ENCODE data around the gene DHPS.
"Not testable (repeated sequence)": the region's sequence is repeated elsewhere in the genome, so short reads cannot be mapped to it uniquely, and the experiment has no call there.

DHPS gene

GRCh38 chr19:12681074-12681987 lies at the start of gene DHPS:
Gene DHPS, minus strand, starts transcription at chr19:12681880. Its CDS starts 114 bp downstream, at chr19:12681766.
- peak; percentile 99 for DNase-seq

GRCh38 chr19:12731337-12731736 lies 49.7 kb upstream of the DHPS start:
- no peak for DNase-seq

- DNase-seq: no peak
Measured at GRCh38 chr19:12730064-12730463, 48.4 kb upstream of the DHPS start.

GRCh38 chr19:12727745-12728433 lies 46.2 kb upstream of the DHPS start:
- no peak for DNase-seq

- DNase-seq: no peak
Measured at GRCh38 chr19:12726988-12727316, 45.3 kb upstream of the DHPS start.

GRCh38 chr19:12725612-12726011 lies 43.9 kb upstream of the DHPS start:
- not testable (repeated sequence) for DNase-seq

- peak; percentile 83 to 87 for DNase-seq
Measured at GRCh38 chr19:12723641-12724426, 42.2 kb upstream of the DHPS start, which contains the start of gene TNPO2. Gene TNPO2, minus strand, starts transcription at chr19:12723932. Its CDS starts 2,955 bp downstream, at chr19:12720977.

GRCh38 chr19:12723381-12723640 lies 41.6 kb upstream of the DHPS start:
- peak in 1 of 2 experiments; percentile 56 for DNase-seq

- DNase-seq: peak; percentile 99 to 100
Measured at GRCh38 chr19:12722566-12723380, 41.1 kb upstream of the DHPS start.

- DNase-seq: no peak
Measured at GRCh38 chr19:12721656-12722565, 40.2 kb upstream of the DHPS start.

- DNase-seq: no peak
Measured at GRCh38 chr19:12720851-12721655, 39.4 kb upstream of the DHPS start.

- DNase-seq: no peak
Measured at GRCh38 chr19:12720296-12720695, 38.6 kb upstream of the DHPS start.

GRCh38 chr19:12715929-12716328 lies 34.2 kb upstream of the DHPS start:
- no peak for DNase-seq

- no peak for DNase-seq
Measured at GRCh38 chr19:12715102-12715501, 33.4 kb upstream of the DHPS start.

- DNase-seq: not testable (repeated sequence)
Measured at GRCh38 chr19:12713304-12713703, 31.6 kb upstream of the DHPS start.

GRCh38 chr19:12712077-12712476 lies 30.4 kb upstream of the DHPS start:
- peak in 1 of 2 experiments; percentile 6 for DNase-seq

GRCh38 chr19:12711187-12711586 lies 29.5 kb upstream of the DHPS start:
- no peak for DNase-seq

GRCh38 chr19:12708641-12709040 lies 27.0 kb upstream of the DHPS start:
- DNase-seq: no peak

GRCh38 chr19:12706332-12706718 lies 24.6 kb upstream of the DHPS start:
- DNase-seq: no peak

- DNase-seq: no peak
Measured at GRCh38 chr19:12705654-12706331, 24.1 kb upstream of the DHPS start.

All from NCI-H524 (cell line).